HG03066 (cell line): ENCODE data around the gene C14orf119.
A peak's percentile ranks its signal among the peaks of the same experiment; 100 is the strongest.

ENCODE experiments used
- ATAC-seq: cut with Tn5 transposase; IDR thresholded peaks from one replicate; pipeline ENCODE4 v1.9.1; 2021; ENCODE audit warnings: low read depth; ENCODE audit not compliant: unreplicated experiment

Gene C14orf119

DNA sequence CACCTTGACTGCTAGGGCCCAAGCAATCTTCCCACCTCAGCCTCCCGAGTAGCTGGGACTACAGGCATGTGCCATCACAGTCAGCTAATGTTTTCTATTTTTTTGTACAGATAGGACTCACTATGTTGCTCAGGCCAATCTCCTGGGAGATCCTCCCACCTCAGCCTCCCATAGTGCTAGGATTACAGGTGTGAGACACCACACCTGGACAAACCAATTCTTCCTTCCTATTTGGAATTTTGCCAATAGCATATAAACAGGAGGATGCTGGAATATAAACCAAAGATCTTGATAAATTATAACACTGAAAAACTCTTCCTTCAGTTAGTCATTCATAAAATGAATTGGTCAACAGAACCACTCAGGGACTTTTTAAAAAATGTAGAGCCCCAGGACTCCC lies 8.7 kb upstream of the C14orf119 start:
- ATAC-seq, result no peak

DNA sequence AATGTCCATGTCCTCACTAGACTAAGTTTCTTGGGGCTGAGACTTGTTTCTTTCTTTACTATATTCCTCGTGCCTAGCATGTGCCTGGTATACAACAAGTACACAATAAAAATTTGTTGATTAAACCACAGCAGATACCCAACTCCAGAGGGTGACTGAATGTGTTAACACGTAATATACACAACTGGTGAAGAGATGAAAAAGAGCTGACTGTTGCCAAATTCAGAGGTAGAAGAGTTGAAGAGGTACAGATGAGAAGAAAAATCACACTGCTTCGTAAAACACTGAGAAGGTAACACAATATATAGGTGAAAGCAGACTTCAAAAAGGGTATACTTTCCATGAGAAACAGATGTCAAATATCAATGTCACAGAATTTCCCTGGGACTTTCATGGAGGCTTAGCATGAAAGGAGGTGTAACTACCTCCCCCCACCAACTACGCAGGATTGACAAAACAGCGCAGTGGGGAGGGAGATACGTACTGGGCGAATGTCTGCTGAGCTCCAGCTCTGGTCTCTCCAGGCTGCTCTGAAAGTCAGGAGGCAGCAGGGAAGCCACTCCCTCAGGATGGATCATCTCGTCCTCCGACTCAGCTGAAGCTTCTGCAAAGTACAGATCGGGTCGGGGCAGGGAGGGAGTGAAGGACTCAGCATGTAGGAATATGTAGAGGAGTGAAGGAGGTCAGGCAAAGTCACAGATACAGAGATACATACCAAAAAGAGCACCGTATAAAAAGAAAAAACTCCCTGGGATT lies 5.6 kb upstream of the C14orf119 start:
- no peak for ATAC-seq

DNA sequence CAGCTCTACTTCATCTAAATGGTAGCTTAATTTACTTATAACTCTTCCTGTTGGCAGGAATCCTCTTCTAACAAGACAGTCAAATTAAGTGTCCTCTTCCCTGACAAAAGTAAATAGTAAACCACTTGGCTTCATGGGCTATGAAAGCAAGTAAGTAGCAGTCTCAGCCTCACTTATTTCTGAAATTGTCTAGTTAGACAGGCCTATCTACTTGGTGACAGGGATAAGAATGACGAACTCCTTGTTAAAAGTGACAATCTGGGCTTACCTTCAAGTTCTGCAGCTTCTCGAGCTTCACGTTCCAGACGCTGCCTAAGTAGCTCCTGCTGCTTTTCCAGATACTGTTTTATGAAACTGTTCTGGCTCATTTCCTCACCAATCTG lies 5.1 kb upstream of the C14orf119 start:
- ATAC-seq, result no peak

DNA sequence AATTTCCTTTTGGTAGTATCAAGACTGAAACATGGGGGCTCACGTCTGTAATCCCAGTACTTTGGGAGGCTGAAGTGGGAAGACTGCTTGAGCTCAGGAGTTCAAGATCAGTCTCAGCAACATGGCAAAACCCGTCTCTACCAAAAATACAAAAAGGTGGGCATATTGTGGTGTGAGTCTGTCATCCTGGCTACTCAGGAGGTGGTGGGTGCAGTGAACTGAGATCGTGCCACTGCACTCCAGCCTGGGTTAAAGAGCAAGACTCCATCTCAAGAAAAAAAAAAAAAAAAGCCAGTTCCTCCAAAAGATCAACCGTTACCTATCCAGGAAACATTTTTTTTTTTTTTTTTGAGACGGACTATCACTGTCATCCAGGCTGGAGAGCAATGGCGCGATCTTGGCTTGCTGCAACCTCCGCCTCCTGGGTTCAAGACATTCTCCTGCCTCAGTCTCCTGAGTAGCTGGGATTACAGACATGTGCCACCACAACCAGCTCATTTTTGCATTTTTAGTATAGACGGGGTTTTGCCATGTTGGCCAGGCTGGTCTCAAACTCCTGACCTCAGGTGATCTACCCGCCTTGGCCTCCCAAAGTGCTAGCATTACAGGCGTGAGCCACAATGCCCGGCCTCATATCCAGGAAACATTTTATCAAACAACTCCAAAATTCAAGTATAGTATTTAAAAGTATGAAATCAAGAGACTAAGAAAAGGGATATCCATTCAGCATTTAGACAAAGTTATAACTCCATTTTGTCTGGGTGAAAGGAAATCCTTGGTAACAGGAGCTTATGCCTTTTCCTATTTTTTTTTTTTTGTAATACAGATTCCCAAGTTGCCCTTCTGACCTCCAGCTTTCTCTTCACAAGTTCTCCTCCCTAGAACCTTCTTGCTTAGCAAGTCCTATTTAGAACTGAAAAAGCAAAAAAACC lies 3.7 kb upstream of the C14orf119 start:
- ATAC-seq, result no peak

DNA sequence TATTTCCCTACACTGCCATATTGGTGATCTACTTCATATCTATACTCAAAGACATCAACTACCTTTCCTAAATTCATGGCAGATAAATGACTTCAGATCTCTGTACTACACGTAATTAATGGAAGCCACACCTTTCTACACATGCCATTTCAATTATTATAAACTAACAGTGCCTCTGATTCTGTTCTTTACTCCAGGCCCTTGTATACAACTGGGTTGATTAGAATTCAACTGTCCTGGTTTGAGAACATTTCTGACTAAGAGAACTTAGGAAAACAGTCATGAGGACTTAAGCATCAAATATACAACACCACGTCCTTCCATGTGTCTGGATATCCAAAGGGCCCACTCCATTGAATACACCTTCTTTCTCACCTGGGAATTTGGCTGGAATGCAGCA lies 2.2 kb upstream of the C14orf119 start:
- ATAC-seq, result no peak

DNA sequence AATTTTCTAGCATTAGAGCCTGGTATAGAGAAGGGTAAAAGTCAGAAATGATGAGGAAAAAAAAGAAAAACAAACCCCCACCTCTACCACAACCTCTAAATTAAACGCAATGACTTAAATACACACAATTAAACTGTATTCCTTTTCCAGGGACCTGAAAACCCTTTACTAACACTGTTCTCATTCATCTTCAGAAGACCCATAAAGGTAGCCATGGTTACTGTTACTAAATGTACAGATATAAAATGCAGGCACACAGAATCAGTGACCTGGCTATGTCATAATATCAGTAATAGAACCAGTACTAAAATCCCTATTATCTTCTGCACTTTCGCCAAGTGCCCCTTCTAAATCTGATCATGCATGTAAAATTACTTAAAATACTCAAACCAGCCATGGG lies 1.8 kb upstream of the C14orf119 start:
- no peak for ATAC-seq

DNA sequence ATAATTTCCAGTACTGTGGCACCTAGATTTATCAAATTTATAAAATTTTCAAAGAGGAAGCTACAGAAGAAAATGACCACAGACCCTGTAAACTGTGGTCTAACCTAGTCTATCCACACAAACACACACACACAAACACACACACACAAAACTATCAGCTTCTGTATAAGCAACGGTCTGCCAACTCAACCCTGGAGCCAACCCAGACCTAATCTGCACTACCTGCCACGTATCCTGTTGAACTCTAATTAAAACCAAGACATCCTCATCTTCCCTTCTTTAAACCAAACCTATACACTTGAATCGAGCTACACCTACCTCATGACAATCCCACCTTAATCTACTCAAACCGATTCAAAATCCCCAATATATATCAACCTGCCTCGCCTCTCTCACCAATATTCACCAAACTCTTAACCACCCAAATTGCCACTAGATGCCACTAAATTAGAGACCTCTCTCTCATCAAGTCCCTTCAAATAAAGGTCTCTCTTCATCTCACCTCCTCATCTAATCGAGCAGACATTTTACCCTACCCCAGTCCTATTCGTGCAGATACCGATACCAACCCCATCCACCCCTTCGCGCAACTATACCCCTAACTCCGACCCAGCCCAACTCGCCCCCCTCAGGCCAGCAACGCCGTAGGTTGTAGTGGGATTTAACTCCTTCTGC lies 1.2 kb upstream of the C14orf119 start:
- ATAC-seq, result no peak

DNA sequence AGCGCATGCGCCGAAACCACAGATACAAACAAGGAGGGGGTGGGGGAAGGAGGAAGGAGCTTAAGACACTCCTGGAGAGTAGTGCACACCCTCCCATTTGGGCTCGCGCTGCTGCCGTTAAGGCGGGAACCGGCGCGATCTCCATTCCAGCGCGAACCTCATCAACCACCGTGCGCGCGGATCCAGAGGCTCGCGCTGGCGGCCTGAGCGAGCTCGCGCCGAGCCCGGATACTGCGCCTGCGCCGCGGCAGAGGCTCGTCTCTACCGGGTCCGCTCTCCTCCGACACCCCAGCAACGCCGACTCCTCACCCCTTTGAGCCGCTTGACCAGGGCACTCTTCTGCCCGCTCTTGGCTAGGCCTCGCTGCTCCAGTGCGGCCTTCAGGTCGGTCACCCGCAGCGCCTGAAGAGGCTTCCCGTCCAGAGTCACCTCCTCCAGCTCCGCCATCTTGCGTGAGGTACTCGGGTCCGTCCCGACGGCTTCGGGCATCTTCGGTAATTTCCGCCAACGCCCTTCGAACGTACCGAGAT lies 574 bp upstream of the C14orf119 start, which contains the start of gene ACIN1:
Gene ACIN1 (minus strand): TSS at position 471 of the 530 bp plus-strand sequence. CDS start 24 bp downstream, at position 447.
- peak; percentile 24 for ATAC-seq

DNA sequence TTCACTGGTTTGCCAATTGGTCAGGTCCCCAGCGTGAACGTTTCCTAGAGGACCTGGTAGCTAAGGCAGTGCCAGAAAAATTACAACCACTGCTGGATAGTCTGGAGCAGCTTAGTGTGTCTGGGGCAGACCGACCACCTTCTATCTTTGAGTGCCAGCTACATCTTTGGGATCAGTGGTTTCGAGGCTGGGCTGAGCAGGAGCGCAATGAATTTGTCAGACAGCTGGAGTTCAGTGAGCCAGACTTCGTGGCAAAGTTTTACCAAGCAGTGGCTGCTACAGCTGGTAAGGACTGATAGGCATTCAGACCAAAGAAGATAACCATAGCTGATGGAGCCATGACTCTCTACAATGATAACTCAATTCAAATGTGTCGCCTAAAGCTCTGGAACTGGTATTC lies 2.5 kb downstream of the C14orf119 start:
- ATAC-seq, result no peak

DNA sequence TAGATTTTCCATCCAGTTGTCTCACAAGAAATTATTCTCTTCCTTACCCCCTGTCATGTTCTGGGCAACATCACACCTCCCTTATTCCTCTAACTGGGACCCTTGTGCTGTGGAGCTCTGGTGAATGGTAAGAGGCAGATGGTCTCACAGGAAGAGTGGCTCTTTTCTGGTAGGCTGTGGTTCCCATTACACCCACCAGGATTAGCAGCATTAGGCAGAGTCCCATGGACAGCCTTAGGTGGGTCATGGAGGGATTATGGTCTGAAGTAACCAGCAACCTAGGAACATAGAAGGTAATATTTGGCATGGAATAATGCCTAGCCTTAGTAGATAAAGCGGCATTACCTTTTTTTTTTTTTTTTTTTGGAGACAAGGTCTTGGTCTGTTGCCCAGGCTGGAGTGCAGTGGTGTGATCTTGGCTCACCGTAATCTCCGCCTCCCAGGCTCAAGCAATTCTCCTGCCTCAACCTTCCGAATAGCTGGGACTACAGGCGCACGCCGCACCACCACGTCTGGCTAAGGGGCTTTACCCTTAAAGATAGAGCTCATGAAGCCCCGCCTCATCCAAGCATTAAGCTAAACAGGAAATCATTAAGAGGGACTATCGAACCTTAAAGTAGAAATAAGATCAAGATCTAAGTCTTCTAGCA lies 4.0 kb downstream of the C14orf119 start:
- ATAC-seq, result no peak

DNA sequence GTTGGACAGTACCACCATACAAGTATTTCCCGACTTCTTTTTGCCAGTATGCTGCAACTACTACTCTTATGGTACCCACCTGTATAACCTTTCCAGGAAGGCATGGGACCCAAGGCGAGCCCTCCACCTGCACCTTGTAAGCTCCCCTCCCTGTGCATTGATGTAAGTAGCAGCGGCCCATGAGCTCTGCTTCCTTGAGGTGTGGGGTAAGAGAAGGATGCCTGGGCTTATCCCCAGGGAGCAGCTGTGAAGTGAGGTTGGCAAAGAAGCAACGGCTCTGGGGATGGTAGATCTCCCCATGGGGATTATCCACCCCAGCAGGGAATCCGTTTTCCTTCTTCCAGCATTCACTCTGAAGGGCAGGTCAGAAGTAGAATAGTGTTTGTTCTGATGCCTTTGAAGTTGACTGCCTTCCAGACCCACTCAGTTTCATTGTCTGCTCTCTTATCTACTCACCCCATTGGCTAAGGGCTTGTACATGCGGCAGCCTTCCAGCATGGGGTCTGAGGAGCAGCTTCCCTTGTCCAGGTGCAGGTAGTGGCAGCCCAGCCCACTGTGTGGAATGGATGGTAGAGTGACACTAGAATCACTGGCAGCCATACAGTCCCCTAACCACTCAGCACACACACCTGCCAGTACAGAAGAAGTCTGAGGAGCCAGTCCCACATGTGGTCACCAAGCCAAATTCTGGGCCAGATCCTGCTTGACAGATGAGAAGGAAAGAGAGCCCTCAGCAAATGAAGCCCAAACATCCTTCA lies 6.1 kb downstream of the C14orf119 start:
- ATAC-seq, result no peak

DNA sequence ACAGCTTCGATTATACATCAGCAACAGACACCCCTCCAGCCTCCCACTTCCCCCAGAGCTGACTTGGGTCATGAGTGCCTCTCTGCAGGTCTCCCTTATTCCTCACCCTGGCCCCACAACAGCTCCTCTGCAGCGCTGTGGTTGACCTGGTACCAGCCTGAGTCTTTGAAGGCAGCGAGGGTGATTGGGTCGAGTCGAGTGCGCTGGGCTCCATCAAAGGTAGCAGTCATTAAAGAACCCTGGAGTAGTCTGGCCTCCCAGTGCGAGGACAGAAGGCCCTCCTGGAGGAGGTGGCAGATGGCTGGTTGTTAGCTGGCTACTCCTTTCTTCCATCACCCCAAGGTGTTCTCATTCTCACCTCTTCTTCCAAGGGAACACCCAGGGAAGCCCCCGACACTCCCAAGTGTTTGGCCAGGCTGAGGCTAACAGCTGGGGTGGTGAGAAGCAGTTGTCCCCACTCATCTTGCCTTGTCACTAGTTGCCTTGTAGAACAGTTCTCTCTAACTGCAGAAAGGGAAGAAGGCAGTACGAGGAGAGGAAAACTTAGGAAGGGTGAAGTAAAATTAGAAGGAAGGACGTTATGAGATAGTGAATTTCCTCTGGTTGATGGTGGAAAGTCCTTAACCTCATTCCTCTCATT lies 6.8 kb downstream of the C14orf119 start:
- no peak for ATAC-seq

DNA sequence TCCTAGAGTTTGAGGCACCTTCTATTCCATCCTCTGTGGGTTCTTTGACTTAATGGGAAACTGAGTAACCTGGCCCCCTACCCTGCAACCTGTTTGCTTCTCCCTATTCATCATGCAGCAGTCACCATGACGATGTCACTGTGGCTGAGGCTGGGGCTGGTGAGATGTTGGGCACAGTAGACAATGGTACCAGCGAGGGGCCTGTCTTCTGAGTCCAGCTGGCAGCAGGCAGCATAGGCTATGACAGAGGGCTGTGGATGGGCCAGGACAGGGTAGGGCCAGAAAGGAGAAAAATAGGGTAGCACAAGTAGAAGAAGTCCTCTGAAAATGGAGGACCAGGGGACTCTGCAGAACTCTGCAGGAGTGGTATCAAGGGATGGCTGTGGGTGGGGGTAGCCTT lies 7.5 kb downstream of the C14orf119 start:
- ATAC-seq, result no peak

DNA sequence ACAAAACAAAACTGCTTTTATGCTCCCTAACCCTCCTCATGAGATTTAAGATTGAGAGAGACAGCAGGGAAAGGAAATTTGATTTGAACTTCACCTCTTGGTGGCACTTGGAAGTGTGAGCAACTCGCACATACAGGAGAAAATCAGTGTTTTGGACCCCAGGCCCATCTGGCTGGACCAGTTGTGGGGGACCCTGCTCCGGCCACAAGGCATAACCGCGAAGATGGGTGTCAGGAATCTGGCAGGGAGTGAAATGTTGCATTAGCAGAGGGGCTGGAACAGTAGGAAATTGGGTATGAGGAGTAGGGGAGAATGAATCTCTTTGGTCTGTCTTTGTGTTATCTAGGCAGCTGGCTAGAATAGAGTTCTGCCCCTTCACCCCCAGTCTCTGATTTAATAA lies 8.3 kb downstream of the C14orf119 start:
- no peak for ATAC-seq

DNA sequence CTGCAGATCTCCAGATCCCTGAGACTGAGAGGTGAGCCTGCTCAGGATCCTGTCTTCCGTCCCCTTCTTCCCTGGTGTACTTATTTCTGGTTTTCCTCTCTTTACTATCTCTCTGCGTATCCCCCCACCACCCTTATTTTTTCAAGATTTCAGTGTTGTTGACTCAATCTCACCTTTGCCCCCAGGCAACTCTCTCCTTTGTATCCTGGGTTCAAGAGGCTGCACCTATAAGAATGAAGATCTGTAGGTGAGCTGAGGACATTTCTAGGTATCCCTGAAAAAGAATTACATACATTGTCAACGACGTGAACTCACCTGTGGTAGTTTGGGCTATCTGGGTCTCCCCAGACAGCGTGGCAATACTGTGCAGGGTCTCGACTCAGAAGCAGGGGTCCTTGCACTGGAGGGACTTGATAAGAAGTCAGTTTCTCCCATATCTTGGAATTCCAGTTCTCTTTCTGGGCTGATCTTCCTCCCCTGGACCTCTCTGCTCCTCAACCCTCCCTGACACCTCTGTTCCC lies 8.8 kb downstream of the C14orf119 start:
- no peak for ATAC-seq

DNA sequence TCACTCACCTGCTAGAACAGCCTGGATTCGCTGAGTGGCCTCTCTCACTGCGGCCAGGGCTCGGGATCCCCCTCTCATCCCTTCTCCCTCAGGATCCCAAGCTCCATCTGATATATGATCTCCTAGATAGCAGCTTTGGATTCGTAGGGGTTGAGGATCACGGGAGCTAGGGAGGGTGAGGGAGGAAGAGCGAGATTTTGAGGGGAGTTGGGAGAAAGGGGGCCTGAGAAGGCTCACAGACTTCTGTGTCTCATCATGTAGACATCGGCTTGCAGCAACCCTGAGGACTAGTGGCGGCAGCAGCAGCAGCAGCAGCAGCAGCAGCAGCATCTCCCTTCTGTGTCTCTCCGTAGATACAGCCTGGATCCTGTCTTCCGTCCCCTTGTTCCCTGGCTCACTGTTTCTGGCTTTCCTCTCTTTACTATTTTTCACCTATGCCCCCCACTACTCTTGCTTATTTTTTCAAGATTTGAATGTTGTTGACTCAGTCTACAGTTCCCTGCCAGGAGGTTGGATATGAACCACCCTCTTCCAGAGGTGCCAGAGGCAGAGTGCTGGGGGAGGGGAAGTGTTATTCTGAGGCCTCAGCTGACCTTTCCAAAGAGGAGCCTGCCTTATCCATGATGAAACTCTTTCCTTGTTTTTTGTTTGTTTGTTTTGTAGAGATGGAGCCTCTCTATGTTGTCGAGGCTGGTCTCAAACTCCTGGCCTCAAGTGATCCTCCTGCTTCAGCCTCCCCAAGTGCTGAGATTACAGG lies 9.5 kb downstream of the C14orf119 start, which contains the start of gene CIROP:
Gene CIROP (minus strand): TSS at position 399 of the 757 bp plus-strand sequence. CDS start 69 bp downstream, at position 330.
- ATAC-seq, result no peak

DNA sequence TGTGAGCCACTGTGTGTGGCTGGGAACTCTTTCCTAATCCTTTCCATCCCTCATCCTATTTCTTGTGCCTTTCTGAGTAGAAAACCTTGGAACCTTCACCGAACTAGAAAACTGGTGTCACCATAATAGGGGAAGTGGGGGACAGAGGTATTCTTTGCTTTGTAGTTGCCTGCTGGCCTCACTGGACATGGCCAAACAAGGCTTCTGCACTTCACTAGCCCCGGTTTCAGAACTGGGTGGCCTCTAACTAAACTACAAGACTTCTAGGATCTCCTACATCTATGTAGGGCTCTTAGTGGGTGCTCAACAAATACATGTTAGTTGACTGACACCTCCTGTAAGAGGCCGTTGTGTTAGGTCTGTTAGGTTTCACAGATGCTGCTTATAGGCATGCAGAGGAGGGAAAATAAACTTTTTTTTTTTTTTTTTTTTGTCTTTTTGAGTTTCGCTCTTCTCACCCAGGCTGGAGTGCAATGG lies 10.1 kb downstream of the C14orf119 start:
- no peak for ATAC-seq

DNA sequence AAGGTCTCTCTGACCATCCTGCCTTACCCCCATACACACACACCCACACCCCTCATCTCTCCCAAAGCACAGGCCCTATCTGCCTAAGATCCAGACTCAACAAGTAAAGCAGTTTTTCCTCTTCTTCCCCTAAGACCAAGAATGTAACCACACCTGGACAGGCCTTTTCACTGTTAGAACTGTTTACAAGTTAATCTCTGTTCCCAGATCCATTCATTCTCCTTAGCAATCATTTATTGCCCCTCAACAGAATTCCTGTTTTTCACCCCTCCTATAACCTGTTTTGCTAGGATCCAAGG lies 11.4 kb downstream of the C14orf119 start:
- no peak for ATAC-seq
